ENCODE data around the gene UCN. TPM values are rescaled to one million over a fixed set of nuclear protein-coding genes. Genes with fewer than 3 reads are reported as not detected.
A peak's percentile ranks its signal among the peaks of the same experiment; 100 is the strongest.
"Not testable (repeated sequence)": the region's sequence is repeated elsewhere in the genome, so short reads cannot be mapped to it uniquely, and the experiment has no call there.

Gene UCN, protein sequence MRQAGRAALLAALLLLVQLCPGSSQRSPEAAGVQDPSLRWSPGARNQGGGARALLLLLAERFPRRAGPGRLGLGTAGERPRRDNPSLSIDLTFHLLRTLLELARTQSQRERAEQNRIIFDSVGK
- total RNA-seq (2014; rRNA removed; shearing (Covaris generic)) = 0.32 and 1.6 TPM in 2 replicates

DNA sequence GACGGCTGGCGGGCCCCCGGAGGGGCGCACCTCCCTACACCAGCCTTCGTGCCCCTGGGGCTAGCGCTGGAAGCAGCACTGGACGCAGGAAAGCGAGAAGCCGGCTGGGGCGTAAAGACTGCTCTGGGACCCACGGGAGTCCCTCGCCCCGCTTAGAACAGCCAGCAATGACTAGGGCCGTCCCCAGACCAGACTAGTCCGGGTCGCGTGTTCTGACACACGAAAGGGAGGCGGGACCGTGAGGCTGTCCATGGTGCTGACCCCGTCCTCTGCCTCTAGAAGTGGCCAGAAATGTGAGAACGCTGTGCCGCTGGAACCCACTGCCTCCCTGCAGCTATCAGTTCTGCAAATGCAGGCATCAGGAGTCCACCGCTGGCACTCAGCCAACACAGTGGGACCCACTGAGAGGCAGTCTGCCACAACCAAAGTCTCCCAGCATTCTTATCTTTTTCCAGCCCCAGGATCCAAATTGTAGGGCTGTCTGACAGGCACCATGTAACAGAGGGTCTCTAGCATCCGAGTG, at the start of gene UCN:
TSS of gene UCN (minus strand) at position 87 of the 523 bp plus-strand sequence. CDS start 550 bp downstream, outside the sequence.
- no peak within 1 kb of the TSS for H3K27ac ChIP-seq
- peak; percentile 30 to 33 for DNase-seq
- H3K27me3 ChIP-seq = no peaks in the 10 kb centered on the region
- H3K4me1 ChIP-seq = no peaks in the 10 kb centered on the region; the same call in 1 of the 2 replicates
- H3K9me3 ChIP-seq (replicated peaks) = no peaks in the 10 kb centered on the region
- H3K36me3 ChIP-seq = peaks cover 4% of the 10 kb centered on the region; the same call in 1 of the 2 replicates
- no peak within 1 kb of the TSS for H3K4me3 ChIP-seq

DNA sequence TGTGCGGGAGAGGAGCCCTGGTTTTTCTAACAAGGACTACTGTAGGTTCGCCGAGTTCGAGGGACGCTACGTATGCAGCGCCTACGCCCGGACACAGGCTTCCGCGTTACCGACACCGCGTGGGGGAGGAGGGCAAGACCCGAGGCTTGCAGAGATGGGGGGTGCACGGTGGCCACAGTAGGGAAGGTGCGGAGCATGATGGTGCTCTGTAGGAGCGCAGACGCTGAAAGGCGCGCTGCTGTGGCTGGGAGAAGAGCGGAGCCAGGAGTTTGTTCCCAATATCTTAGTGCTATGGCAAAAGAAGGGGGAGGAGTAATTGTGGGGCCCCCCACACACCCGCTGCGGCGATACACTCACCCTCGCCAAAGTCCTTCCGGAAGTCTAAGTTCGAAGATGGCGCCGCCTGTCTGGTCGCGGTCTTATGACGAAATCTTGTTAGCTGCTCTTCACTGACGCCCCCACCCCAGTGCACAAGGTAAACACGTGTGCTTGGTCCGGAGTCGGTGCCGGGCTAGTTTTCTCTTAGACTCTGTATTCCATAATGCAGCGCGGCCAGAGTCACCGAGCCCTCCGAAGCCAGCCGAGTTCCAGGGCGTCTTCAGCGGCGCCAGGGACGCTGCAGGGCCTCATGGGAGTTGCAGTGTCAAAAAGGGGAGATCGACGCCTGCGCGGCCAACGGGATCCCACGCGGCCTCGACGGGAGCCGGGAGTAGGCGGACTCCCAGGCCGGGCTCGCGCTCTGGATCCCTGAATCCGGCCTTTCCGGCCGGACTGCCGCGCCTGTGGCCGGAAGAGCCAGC, 48.3 kb upstream of the UCN start, which contains the start of gene GTF3C2:
TSS of gene GTF3C2 (minus strand) at position 383 of the 800 bp plus-strand sequence. CDS start 13,210 bp downstream, outside the sequence.
- no peaks in the 10 kb centered on the region for H3K27me3 ChIP-seq
- no peaks in the 10 kb centered on the region for H3K36me3 ChIP-seq
- DNase-seq = peak; percentile 98 to 99
- peak within 1 kb of the TSS; percentile 69 for H3K27ac ChIP-seq
- H3K9me3 ChIP-seq (replicated peaks) = no peaks in the 10 kb centered on the region
- peak within 1 kb of the TSS; percentile 78 for H3K4me3 ChIP-seq
- peaks cover 6% of the 10 kb centered on the region; the same call in 1 of the 2 replicates for H3K4me1 ChIP-seq

DNA sequence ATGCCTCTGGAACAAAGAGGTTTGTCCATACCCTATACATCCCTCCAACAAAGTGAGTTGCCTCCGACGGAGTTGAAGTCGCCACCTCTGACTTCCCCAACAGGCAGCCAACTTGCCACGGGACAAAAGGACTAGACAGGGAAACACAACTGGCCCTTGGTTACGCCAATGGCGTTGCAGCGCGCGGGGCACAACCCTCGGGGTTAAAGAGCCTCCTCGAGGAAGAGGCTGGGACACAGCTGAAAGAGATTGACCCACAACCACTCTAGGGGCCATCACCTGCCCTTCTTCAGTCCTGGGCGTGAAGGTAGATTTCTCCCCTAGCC, 47.8 kb upstream of the UCN start:
- peak overlapping the region; percentile 78 for H3K4me3 ChIP-seq
- peak overlapping the region; percentile 69 for H3K27ac ChIP-seq
- no peaks in the 10 kb centered on the region for H3K27me3 ChIP-seq
- H3K4me1 ChIP-seq = peaks cover 6% of the 10 kb centered on the region; the same call in 1 of the 2 replicates
- DNase-seq = peak; percentile 74
- H3K36me3 ChIP-seq = no peaks in the 10 kb centered on the region
- H3K9me3 ChIP-seq (replicated peaks) = no peaks in the 10 kb centered on the region

DNA sequence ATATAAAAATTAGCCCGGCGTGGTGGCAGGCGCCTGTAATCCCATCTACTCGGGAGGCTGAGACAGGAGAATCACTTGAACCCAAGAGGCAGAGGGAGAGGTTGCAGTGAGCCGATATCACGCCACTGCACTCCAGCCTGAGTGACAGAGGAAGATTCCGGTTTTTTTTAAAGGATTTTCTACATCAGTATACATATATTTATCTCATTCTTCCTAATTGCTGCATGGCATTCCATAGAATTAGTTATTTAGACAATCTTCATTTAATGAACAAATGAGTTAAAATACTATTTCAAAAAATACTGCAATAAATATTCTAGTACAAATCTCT, 46.3 kb upstream of the UCN start:
- no peak overlapping the region for H3K4me3 ChIP-seq
- no peak overlapping the region for H3K27ac ChIP-seq
- H3K4me1 ChIP-seq = peaks cover 6% of the 10 kb centered on the region; the same call in 1 of the 2 replicates
- H3K36me3 ChIP-seq = peaks cover 7% of the 10 kb centered on the region
- no peak for DNase-seq
- H3K27me3 ChIP-seq = no peaks in the 10 kb centered on the region
- no peaks in the 10 kb centered on the region for H3K9me3 ChIP-seq (replicated peaks)

DNA sequence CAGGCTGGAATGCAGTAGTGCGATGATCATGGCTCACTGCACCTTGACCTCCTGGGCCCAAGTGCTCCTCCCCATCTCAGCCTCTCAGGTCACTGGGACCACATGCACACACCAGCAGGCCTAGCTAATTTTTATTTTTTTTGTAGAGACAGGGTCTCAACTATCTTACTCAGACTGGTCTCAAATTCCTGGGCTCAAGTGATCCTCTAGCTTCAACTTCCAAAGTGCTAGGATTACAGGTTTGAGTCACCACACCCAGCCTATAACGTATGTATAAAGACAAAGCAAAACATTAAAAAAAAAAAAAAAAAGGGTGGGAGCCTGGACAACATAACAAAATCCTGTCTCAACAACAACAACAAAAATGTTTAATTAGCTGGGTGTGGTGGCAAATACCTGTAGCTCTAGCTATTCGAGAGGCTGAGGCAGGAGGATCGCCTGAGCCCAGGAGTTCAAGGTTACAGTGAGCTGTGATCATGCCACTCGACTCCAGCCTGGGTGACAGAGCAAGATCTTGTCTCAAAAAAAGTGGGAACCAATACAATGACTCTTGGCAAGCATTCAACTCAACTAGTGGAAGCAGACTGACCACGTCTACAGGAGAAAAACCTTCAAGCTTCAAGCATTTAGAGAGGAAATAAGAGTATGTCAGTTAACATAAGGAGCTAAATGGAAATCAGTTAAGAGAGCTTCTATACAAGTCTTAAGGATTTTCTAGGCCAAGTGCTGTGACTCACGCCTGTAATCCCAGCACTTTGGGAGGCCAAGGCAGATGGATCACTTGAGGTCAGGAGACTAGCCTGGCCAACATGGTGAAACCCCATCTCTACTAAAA, 45.7 kb upstream of the UCN start:
- H3K27ac ChIP-seq = no peak overlapping the region
- H3K4me1 ChIP-seq = peaks cover 6% of the 10 kb centered on the region; the same call in 1 of the 2 replicates
- peaks cover 7% of the 10 kb centered on the region for H3K36me3 ChIP-seq
- no peak overlapping the region for H3K4me3 ChIP-seq
- DNase-seq = no peak
- no peaks in the 10 kb centered on the region for H3K27me3 ChIP-seq
- no peaks in the 10 kb centered on the region for H3K9me3 ChIP-seq (replicated peaks)

DNA sequence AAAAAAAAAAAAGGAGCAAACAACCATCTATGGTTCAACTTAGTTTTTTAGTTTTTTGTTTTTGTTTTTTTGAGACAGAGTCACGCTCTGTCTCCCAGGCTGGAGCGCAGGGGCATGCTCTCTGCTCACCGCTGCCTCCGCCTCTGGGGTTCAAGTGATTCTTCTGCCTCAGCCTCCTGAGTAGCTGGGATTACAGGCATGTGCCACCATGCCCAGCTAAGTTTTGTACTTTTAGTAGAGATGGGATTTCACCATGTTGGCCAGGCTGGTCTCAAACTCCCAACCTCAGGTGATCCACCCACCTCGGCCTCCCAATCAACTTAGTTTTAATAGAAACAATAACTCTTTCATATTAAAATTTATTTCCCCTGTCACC, 45.1 kb upstream of the UCN start:
- H3K4me3 ChIP-seq; H3K27ac ChIP-seq; H3K9me3 ChIP-seq (replicated peaks); H3K27me3 ChIP-seq; H3K36me3 ChIP-seq; DNase-seq; H3K4me1 ChIP-seq: not testable (repeated sequence)

DNA sequence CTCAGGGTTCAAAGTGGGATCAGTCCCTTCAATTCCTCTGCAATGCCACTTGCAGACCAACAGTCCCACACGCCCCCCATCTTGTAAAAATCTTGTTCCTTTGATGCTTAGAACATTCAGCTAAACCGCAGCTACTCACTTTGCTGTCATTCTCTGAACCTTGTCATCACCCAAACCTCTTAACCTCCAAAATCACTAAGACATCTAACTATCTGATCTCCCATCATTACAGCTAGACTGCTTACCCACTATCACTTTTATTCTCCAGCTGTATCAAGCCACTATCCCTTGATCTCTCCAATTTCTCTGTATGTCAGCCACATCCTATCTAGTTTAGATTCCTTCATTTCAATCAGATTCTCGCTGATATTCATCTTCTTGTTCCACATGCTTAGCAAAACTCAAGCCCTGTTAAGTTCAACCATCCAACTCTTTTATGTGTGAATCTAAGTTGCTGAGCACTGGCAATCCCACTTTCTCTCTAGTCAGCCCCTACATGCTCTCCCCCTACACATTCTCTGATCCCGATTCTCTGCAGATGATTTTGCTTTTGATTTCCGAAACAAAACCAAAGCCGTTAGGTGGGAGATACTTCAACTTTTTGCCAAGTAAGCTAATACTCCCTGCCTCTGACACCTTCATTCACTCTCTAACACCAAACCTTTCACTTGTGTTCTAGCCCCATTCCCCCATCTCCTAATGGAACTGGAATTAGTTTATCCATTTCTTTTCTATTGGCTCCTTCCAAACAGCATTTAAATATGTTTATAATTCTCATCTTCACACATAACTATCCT, 43.8 kb upstream of the UCN start:
- peaks cover 6% of the 10 kb centered on the region; the same call in 1 of the 2 replicates for H3K4me1 ChIP-seq
- H3K27me3 ChIP-seq = no peaks in the 10 kb centered on the region
- H3K27ac ChIP-seq = no peak overlapping the region
- DNase-seq = no peak
- peaks cover 7% of the 10 kb centered on the region for H3K36me3 ChIP-seq
- no peaks in the 10 kb centered on the region; the same call in 1 of the 2 replicates for H3K9me3 ChIP-seq (replicated peaks)
- no peak overlapping the region for H3K4me3 ChIP-seq

DNA sequence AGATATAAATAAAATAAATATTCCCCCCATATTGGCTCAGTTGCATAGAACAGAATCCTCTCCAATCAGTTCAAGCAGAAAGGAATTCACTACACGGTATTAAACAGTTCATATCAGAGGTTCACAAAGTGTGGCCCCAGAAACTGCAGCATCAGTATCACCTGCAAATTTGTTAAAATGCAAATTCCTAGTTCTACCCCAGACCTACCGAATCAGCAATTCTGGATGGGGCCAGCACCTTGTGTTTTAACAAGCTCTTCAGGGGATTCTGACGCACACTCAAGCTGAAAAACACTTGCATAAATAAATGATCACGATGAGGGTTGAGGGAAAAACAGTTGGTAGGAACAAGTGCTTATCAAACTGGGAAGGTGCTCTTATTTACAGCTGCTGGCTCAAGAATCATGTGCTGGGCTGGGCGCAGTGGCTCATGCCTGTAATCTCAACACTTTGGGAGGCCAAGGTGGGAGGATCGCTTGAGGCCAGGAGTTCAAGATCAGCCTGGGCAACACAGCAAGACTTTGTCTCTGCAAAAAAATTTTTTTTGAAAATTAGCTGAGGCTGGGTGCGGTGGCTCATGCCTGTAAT, 42.0 kb upstream of the UCN start:
- H3K27ac ChIP-seq = no peak overlapping the region
- peaks cover 7% of the 10 kb centered on the region for H3K36me3 ChIP-seq
- DNase-seq = no peak
- H3K9me3 ChIP-seq (replicated peaks) = no peaks in the 10 kb centered on the region; the same call in 1 of the 2 replicates
- H3K4me3 ChIP-seq = no peak overlapping the region
- peaks cover 6% of the 10 kb centered on the region; the same call in 1 of the 2 replicates for H3K4me1 ChIP-seq
- no peaks in the 10 kb centered on the region for H3K27me3 ChIP-seq

DNA sequence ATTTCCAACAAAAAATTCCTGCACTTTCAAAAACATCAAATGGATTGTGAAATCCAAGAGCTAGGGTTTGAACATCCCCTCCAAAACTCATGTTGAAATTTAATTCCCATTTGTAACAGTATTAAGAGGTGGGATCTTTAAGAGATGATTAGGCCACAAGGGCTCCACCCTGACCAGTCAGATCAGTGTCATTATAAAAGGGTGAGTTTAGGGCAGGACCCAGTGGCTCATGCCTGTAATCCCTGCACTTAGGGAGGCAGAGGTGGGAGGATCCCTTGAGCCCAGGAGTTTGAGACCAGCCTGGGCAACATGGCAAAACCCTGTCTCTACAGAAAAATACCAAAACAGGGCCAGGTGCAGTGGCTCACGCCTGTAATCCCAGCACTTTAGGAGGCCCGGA, 39.4 kb upstream of the UCN start:
- Histone ChIP-seq H3K4me3 (no peak overlapping the region), H3K27me3 (no peaks in the 10 kb centered on the region), H3K36me3 (peaks cover 21% of the 10 kb centered on the region), H3K4me1 (no peaks in the 10 kb centered on the region), H3K9me3 (replicated peaks) (no peaks in the 10 kb centered on the region; the same call in 1 of the 2 replicates), H3K27ac (no peak overlapping the region)
- DNase-seq = no peak

DNA sequence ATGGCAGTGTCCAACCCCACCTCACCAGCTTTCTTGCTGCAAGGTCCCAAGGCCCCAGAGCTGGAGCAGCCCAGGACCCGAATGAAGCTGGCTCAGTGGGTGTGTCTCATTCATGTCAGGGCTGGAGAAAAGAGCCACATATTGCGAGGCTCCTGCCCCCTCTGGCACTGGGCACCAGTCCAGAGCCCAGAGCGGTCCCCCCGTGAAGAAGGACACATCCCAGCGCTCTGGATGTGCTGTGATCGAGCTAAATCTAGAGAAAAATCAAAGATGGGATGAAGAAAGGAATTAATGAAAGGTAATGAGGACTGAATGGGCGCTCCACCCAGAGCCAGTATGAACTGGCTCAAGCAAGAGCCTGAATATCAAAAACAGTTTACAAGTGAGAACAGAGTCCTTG, 27.9 kb upstream of the UCN start:
- no peaks in the 10 kb centered on the region for H3K9me3 ChIP-seq (replicated peaks)
- H3K4me3 ChIP-seq = no peak overlapping the region
- H3K36me3 ChIP-seq = peaks cover 71% of the 10 kb centered on the region
- DNase-seq = no peak
- no peaks in the 10 kb centered on the region for H3K27me3 ChIP-seq
- H3K27ac ChIP-seq = no peak overlapping the region
- H3K4me1 ChIP-seq = no peaks in the 10 kb centered on the region

DNA sequence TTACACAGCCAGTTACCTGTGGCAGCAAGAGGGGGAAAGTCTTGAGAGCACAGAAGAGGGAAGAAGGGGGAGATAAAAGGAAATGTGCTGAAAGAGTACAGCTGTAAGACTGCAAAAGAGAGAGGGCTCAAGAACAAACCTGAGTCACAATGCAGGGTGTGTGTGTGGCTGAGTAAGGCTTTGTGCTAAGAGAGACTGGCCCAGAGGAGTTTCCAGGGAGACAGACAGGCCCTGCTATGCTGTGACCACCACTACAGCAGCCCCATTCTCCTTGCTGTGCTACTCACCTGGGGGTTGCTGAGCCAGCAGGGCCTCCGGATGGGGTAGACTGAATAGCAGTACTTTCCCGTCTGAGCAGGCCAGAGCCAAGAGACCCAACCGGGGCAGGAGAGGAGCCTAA, 27.1 kb upstream of the UCN start:
- Histone ChIP-seq H3K36me3 (peaks cover 71% of the 10 kb centered on the region), H3K9me3 (replicated peaks) (no peaks in the 10 kb centered on the region), H3K27me3 (no peaks in the 10 kb centered on the region), H3K27ac (no peak overlapping the region), H3K4me1 (no peaks in the 10 kb centered on the region), H3K4me3 (no peak overlapping the region)
- no peak for DNase-seq

DNA sequence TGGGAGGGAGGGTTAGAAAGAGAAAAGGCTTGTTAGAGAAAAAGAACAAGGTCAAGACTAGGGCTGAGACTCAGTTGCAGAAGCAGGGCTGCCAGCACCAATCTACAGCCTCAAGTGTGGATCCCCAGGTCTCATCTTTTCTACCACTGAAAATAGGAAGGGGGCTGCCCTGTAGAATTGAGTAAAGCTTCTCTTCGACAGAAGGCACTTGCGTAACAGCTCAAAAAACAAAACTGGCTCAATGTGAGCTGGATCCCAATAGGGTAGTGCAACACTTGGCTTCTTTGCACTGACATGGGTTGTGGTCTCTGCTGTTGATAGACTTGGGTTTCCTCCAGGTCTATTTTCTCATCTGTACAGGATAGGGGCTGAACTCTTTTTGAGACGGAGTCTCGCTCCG, 16.5 kb upstream of the UCN start:
- peaks cover 35% of the 10 kb centered on the region for H3K36me3 ChIP-seq
- no peaks in the 10 kb centered on the region for H3K9me3 ChIP-seq (replicated peaks)
- H3K4me3 ChIP-seq = no peak overlapping the region
- H3K4me1 ChIP-seq = peaks cover 19% of the 10 kb centered on the region; the same call in 1 of the 2 replicates
- no peak for DNase-seq
- no peaks in the 10 kb centered on the region for H3K27me3 ChIP-seq
- H3K27ac ChIP-seq = no peak overlapping the region

DNA sequence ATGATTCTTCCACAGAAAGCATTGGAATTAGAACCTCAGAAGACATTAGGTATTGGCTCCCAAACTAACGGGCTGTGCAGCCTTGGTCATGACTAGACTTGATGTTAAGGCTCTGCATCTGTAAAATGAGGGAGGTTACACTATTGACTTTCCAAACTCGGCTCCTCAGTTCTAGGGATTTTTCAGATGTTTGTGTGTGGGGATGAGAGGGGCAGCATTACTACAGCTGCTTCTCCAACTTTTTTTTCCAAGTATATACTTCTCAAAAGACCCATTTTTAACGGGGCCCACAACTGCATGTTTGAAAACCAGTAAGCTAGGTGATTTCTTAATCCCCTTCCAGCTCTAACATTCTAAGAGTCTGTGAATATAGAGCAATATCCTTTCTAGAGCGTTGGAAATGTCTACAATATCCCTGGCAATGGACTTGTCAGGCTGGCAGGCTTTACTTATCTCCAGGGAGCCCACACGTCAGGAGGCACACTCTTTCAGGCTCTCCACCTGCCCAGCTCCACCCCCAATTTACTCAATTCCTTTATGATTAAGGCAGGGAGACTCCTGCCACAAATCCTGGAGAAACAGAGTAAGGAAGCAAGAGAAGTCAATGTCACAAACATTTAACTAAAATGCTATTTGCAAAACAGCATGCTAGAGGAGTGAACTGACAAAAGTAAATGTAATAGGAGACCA, 15.5 kb upstream of the UCN start:
- peaks cover 19% of the 10 kb centered on the region; the same call in 1 of the 2 replicates for H3K4me1 ChIP-seq
- DNase-seq = no peak
- H3K27me3 ChIP-seq = no peaks in the 10 kb centered on the region
- H3K4me3 ChIP-seq = peak overlapping the region; percentile 88
- H3K36me3 ChIP-seq = peaks cover 25% of the 10 kb centered on the region
- no peaks in the 10 kb centered on the region for H3K9me3 ChIP-seq (replicated peaks)
- peak overlapping the region; percentile 89 for H3K27ac ChIP-seq

Data from SJCRH30 (cell line).